Measurements from ENCODE around the gene GBP3.
"Not testable (repeated sequence)": the region's sequence is repeated elsewhere in the genome, so short reads cannot be mapped to it uniquely, and the experiment has no call there.

The GBP3 gene

DNA sequence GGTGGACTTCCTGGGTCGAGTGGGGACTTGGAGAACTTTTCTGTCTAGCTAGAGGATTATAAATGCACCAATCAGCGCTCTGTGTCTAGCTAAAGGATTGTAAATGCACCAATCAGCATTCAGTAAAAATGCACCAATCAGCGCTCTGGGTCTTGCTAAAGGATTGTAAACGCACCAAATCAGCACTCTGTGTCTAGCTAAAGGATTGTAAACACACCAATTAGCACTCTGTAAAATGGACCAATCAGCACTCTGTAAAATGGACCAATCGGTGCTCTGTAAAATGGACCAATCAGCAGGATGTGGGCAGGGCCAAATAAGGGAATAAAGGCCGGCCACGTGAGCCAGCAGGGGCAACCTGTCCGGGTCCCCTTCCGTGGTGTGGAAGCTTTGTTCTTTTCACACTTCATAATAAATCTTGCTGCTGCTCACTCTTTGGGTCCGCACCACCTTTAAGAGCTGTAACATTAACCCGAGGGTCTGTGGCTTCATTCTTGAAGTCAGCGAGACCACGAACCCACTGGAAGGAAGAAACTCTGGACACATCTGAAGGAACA, 48.0 kb downstream of the GBP3 start:
- DNase-seq, result not testable (repeated sequence)

DNA sequence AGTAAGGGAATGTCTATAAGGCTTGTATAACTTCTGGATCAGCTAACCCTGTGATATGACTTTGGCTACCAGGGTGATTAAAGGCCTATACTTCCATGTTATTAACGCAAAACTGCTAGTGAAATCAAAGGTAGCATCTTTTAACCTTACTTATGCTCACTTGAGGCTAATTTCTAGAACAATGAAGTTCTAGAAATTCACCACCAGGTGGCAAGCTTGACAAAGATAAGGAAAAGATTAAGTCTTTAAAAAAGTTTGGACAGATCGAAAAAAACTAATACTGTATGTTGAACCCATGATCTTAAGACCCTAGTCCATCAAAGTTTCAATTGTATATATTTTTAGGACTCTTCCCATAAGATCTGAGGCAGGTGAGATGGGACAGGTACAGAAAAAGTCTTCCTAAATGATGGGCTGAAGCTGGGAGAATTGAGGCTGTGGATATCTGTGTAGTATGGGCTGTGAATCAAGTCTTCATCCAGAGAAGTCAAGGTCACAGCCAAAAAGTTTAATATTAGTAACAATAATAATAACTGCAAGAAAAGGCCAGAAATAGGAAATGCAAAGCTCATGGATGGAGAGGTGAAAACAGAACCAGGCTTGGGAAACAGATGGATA, 49.0 kb downstream of the GBP3 start:
- DNase-seq, result no peak

DNA sequence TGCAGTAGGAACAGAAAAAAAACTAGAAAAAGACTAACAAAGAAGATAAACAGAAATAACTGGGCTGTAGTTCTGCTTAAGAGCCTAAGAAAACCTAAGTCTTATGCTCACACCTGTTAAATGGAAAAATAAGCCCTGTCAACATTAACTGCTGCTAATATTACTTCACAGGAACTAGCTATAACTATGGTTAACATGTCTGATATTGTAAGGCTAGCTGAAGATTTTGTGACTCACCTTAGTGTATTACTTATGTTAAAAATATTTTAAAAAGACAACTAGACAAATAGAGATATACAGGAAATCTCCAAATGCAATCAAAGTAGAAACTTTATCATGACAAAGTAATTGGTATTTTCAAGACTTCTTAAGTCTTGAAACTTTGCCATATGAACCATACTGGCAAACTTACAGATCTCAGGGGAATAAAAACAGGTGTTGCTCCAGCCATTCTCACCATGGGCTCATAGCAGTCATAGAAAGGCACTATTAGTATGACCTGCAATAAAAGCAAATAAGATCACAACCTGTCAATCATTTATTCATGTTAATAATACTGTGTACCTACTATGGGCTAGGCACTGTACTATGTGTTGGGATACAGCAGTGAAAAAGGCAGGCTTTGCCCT, 60.9 kb downstream of the GBP3 start:
- no peak for DNase-seq

DNA sequence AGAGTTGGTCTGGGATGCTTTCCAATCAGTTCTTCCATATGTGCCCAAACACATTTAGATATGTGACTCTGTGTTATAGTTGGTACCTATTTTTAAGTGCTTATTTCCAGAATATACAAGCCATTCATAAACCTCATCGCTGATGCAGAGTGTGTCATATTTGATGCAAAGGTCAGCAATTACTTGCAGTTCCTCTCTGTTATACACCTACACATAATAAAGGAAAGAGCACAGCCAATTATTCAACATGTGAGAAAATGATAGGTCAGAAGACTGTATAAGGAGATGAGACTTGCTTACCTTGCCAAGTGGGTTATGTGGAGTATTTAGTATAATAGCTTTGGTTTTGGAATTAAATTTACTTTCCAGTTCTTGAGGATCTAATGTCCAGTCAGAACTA, 61.6 kb downstream of the GBP3 start:
- DNase-seq, result no peak

Data from activated T-cell treated with anti-CD3 and anti-CD28 coated beads, Interleukin-2, amount 50 U/mL, for 1 hour (primary cell).